ENCODE results near the gene ZNF816.
"Not testable (repeated sequence)": the region's sequence is repeated elsewhere in the genome, so short reads cannot be mapped to it uniquely, and the experiment has no call there.

The ZNF816 gene

DNA sequence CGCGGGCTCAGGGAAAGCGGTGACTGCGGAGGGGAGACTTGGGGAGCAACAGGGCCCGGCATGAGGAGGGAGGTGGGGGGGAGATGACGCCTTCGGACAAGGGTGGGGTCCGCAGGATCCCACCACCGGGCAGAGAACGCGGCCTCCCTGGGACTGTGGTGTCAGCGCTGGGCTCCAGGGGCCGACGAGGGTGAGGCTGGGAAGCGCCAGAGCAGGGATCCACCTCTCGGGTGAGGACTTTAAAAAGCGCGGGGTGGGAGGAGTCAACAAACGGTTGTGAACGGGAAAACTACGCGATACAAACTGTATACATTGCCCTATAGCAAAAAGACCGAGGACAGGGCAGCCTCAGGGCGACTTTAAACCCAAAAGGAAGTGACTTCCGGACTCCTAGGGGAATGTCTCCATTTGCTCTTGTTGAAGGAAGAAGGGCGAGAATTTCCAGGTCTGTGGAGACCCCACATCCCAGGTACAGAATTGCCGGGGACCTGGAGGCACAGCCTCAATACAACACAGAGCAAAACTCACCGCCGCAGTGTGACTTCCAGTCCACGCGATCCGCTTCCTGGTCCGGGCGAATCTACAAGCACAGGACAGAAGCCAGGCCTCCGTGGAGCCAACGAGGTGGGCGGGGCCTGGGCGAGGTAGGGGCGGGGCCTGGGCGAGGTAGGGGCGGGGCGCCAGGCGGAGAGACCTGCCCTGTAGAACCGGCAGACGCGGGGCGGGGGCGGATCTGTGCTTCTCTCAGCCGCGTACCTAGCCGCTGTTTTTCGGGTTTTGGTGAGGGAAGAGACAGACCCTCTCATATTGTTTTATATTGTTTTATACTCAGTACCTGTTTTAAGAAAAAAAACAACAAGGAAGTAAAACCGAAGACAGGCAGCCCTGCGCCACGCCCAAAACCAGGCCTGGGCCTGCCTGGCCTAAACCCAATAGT, 39.6 kb downstream of the ZNF816 start, which contains the start of gene ZNF888:
ZNF888 (minus strand) TSS at position 588 of the 937 bp plus-strand sequence. CDS start 5,555 bp downstream, outside the sequence.
- H3K9me3 ChIP-seq (ENCODE audit: severe bottlenecking): no peaks in the 10 kb centered on the region
- H3K27ac ChIP-seq: peak within 1 kb of the TSS; percentile 83
- H3K4me3 ChIP-seq (ENCODE audit: low read depth, low read length): peak within 1 kb of the TSS; percentile 90
- H3K36me3 ChIP-seq: peaks cover 25% of the 10 kb centered on the region
- no peak for TF ChIP-seq CTCF (IDR thresholded peaks at IDR 0.05; ENCODE audit: low read depth, low read length)
- no peaks in the 10 kb centered on the region for H3K27me3 ChIP-seq (ENCODE audit: insufficient read depth, low read depth, severe bottlenecking)
- peak; percentile 85 for DNase-seq

GRCh38 chr19:52917531-52917930, 45.1 kb downstream of the ZNF816 start:
- Histone ChIP-seq H3K36me3 (peaks cover 21% of the 10 kb centered on the region), H3K4me3 (ENCODE audit: low read depth, low read length) (no peak overlapping the region), H3K27ac (no peak overlapping the region), H3K27me3 (ENCODE audit: insufficient read depth, low read depth, severe bottlenecking) (no peaks in the 10 kb centered on the region), H3K9me3 (ENCODE audit: severe bottlenecking) (no peaks in the 10 kb centered on the region)
- no peak for DNase-seq
- TF ChIP-seq CTCF (IDR thresholded peaks at IDR 0.05; ENCODE audit: low read depth, low read length): no peak

GRCh38 chr19:52910648-52911047, 52.0 kb downstream of the ZNF816 start:
- Histone ChIP-seq H3K27me3 (ENCODE audit: insufficient read depth, low read depth, severe bottlenecking) (no peaks in the 10 kb centered on the region), H3K9me3 (ENCODE audit: severe bottlenecking) (no peaks in the 10 kb centered on the region), H3K36me3 (peaks cover 39% of the 10 kb centered on the region), H3K4me3 (ENCODE audit: low read depth, low read length) (no peak overlapping the region), H3K27ac (no peak overlapping the region)
- TF ChIP-seq CTCF (IDR thresholded peaks at IDR 0.05; ENCODE audit: low read depth, low read length): no peak
- DNase-seq: no peak

GRCh38 chr19:52904052-52904780, 58.5 kb downstream of the ZNF816 start:
- not testable (repeated sequence) for H3K9me3 ChIP-seq (ENCODE audit: severe bottlenecking); DNase-seq; H3K27me3 ChIP-seq (ENCODE audit: insufficient read depth, low read depth, severe bottlenecking); H3K4me3 ChIP-seq (ENCODE audit: low read depth, low read length); H3K27ac ChIP-seq
- peaks cover 22% of the 10 kb centered on the region for H3K36me3 ChIP-seq

DNA sequence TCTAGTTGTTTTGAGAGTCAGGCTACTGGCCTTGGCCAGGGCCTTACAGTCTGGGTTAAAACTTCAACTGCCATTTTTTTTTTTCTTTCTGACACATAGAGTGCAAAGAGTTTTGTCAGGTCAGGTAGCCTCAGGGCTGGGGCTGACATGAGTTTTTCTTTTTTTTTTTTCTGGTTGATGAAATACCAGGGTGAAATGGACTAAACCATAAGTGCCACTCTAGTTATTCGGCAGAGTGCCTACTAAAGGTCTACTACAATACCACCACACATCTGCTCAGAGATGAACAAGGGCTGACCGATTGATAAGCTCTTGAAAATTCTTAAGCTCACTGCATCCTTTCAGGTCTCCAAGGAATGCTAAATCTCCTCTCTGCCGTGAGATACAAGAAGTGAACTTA, 60.8 kb downstream of the ZNF816 start:
- Histone ChIP-seq H3K4me3 (ENCODE audit: low read depth, low read length) (no peak overlapping the region), H3K36me3 (peaks cover 11% of the 10 kb centered on the region), H3K27ac (no peak overlapping the region), H3K9me3 (ENCODE audit: severe bottlenecking) (no peaks in the 10 kb centered on the region), H3K27me3 (ENCODE audit: insufficient read depth, low read depth, severe bottlenecking) (no peaks in the 10 kb centered on the region)
- no peak for TF ChIP-seq CTCF (IDR thresholded peaks at IDR 0.05; ENCODE audit: low read depth, low read length)
- no peak for DNase-seq
